NCI-H345 (cell line): ENCODE results near the gene TNPO1.
A peak's percentile ranks its signal among the peaks of the same experiment; 100 is the strongest.

Source experiments
- DNase-seq: peaks from one replicate; lab custom pipeline; 2025; lab: John Stamatoyannopoulos, UW

Gene TNPO1

DNA sequence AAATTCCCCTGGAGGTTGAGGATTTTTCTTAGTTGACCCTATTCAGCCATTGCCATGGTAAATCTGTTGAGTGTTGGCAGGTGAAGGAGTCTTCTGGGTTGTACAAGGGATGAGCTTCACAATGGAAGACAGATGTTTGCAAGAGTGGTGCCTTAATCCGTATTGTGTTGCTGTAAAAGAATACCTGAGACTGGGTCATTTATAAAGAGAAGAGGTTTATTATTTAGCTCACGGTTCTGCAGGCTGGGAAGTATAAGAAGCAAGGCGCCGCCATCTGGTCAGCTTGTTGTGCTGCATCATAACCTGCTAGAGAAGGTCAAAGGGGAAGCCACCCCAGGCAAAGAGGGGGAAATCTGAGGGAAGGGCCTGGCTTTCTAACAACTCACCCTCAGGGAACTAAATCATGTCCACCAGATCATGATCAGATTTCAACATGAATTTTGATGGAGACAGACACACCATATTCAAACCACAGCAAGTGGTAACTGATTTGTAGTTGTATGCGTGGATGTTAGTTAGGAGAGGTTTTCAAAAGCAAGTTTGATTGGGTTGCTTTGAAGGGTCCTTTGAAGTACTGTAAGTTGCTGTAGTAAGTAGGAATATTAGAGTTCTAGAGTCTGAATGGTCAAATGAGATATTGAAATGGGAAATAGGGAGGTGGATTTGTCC is 2.5 kb downstream of the TNPO1 start:
- peak; percentile 63 for DNase-seq

DNA sequence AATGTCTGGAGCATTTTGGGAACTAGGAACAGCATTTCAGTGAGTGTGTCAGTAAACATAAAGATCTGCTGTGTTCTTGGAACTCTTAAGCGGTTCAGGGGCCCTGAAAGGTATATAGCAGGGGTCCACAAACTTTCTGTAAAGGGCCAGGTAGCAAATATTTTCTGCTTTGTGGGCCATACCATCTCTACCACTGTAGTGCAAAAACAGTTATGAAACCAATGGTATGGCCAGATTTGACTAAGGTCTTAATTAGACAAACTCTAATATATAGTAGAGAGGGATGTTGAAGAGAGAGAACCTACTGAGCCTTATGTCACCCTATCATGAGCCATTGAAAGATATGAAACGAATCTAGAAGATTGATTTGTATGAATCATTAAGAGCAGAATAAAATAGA is 5.3 kb downstream of the TNPO1 start:
- no peak for DNase-seq

DNA sequence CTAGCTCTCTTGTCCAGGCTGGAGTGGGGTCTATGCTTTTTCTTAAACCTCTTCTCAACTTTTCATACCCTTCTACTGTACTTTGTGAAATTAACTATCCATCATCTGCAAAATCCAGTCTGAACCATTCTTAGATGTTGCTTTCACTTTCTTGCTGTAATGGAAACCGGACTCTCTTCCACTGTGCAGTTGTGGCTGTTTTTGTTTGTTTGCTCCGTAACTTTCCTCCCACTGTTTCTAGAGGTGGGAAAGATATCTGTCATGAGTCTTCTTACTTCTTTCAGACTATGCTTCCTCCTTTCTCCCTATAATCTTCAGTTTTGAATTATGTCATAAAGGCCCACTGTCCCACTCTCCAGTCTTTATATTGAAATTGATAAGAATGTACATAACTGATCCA is 6.5 kb downstream of the TNPO1 start:
- DNase-seq, result no peak

DNA sequence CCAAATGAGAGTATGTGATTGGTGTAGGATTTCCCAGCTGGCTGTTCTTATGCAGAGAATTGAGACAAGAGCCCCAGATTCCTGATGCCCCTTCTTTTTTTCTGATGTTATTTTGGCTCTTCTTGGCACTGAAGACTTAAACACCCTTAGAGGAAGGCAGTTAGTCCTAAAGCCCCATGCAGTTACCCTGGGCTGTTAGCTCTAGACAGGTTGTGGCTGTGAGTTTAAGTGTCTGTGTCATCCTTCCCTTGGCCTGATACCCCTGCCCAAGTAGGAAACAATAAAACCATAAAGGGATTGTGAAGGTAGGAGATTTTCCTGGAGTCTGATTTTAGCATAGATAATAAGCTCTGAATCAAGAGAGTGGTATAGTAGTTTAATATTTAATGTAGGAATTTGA is 13.2 kb downstream of the TNPO1 start:
- DNase-seq, result no peak

DNA sequence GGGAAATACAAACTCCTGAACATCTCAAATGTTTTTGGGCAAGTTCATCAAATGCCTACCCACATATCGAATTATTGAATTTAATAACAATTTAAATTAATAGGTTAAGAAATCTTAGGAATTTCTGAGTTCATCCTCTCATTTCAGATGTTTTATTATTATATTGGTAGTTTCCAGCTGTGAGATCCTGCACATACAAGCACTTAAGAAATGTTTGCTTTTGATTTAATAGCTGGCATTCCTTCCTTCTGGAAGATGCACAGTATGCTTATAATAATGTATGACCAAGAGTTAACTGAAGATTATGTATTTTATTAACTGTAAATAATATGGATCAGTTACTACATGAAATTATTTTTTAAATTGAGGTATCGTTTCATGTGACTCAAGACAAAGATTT is 13.9 kb downstream of the TNPO1 start:
- no peak for DNase-seq

DNA sequence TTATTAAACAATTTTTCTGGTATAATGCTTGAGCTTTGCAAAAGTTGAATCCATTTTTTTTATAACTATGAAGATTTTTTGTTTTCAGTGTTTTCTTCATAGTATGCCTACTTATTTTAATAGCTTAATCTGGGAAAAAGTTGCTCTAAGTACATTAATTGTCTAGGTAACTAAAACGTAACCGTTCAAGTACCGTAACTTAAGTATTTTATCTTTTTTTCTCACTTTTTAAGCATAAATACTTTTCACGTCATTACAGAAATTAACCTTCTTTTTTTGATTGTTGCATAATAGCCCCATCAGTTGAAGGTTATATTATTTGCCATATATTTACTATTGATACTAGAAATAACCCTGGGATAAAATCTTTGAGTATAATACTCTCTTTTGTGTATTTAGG is 15.2 kb downstream of the TNPO1 start:
- DNase-seq, result no peak

- DNase-seq, result no peak
These were observed 18.5 kb downstream of the TNPO1 start for GRCh38 chr5:72834924-72835323.

- no peak for DNase-seq
These were observed 19.2 kb downstream of the TNPO1 start for GRCh38 chr5:72835633-72836032.

GRCh38 chr5:72836810-72837209 is 20.3 kb downstream of the TNPO1 start:
- DNase-seq, result no peak

- no peak for DNase-seq
These were observed 21.1 kb downstream of the TNPO1 start for GRCh38 chr5:72837524-72838096.

DNA sequence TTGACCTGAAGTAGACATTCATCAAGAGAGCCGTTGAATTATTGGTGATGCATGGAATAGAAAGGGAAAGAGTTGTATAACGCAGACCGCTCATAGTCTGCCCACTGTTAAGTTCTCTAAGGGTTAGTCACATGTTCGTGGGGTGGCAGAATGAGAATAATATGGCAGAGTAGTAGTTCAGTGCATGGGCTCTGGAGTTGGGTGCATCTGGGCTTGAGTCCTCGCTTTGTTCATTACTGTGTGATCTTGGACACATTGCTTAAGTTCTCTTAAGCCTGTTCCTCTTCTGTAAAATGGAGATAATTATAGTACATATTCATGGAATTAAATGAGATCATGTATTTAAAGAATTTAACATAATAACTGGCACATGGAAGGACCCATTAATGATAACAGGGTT is 23.6 kb downstream of the TNPO1 start:
- DNase-seq, result no peak

- no peak for DNase-seq
These were observed 25.5 kb downstream of the TNPO1 start for GRCh38 chr5:72841756-72842535.

- DNase-seq, result no peak
These were observed 26.4 kb downstream of the TNPO1 start for GRCh38 chr5:72842816-72843215.

GRCh38 chr5:72844218-72844603 is 27.8 kb downstream of the TNPO1 start:
- no peak for DNase-seq

- DNase-seq, result no peak
These were observed 29.4 kb downstream of the TNPO1 start for GRCh38 chr5:72845889-72846288.

DNA sequence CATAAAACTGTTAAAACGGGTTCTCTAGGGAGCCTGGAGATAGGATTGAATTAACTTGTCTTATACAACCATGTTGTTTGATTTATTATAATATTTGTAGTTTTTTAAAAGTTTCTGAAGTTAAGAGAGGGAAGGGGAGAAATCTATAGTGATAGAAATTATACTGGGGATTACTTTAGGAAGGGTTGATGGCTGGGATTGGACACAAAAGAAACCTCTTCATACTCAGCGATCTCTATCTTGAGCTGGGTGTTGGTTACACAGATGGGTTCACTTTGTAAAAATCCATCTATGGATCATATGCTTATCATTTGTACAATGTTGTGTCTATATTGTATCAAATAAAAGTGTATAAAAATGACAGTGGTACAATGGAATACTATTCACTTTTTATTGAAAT is 30.0 kb downstream of the TNPO1 start:
- no peak for DNase-seq

- no peak for DNase-seq
These were observed 31.0 kb downstream of the TNPO1 start for GRCh38 chr5:72847439-72847838.

- peak; percentile 76 for DNase-seq
These were observed 31.6 kb downstream of the TNPO1 start for GRCh38 chr5:72847989-72848473.

DNA sequence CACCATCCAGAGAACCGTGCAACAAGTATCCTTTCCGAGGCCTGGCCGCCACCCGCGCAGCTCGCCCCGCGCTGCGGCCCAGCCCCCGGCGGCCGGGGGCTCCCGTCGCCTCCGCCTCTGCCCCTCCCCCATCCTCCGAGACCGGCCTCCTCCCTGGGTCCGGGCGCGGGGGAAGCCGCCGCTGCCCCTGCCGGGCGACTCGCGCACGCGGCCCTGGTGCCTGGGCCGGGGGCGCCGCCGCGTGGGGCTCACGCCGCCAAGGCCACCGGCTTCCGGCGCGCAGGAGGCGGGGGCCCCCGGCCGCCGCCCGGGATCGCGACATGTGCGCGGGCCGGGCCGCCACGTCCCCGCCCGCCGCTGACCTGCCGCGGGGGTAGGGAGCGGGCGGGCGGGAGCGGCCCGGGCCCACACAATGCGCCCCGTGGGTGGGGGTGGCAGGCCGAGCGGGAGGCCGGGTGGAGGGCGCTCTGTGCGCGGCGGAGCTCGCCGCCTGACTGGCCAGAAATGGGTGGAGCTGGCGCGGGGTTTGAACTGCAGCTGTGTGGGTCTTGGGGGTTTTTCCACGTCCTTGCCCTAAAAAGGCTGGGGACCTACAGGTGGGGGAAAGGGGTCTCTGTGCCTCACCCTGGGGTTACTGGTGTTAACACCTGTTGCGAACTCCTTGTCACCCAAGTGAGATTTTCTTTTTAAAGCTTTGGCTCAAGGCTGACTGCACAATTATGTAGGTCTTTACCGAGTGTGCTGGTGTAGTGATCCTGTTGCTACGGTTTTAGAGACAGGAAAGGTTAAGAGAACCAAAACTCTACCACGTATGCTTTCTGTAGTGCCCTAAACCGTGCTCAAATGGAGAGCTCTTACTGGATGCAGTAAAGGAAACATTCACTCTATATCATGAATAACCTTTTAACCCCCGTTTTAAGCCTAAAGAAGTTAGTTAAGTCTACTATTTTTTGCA is 32.3 kb downstream of the TNPO1 start:
- peak; percentile 46 for DNase-seq

GRCh38 chr5:72849546-72849945 is 33.1 kb downstream of the TNPO1 start:
- DNase-seq, result no peak

- DNase-seq, result no peak
These were observed 33.7 kb downstream of the TNPO1 start for GRCh38 chr5:72850113-72850512.

GRCh38 chr5:72852356-72852755 is 35.9 kb downstream of the TNPO1 start:
- DNase-seq, result no peak
